Stimulated activated CD8-positive, alpha-beta memory T cell treated with anti-CD3 and anti-CD28 coated beads, Interleukin-7, amount 100 ng/mL, for 48 hours (primary cell): ENCODE results near the gene MYO3B.
"Not testable (repeated sequence)": the region's sequence is repeated elsewhere in the genome, so short reads cannot be mapped to it uniquely, and the experiment has no call there.

ENCODE experiments used
- DNase-seq, 2 donors: peaks; one replicate each; pipeline ENCODE4 v3.0.0-alpha.2; 2020; ENCODE audit warnings: low read depth in 1 of 2; ENCODE audit errors: extremely low read depth in 1 of 2

The MYO3B gene

GRCh38 chr2:170671079-170671478 is 493.1 kb downstream of the MYO3B start:
- DNase-seq: no peak

GRCh38 chr2:170674282-170674681 is 496.3 kb downstream of the MYO3B start:
- DNase-seq: not testable (repeated sequence)

- no peak for DNase-seq
Observed at GRCh38 chr2:170675701-170676100, 497.8 kb downstream of the MYO3B start.

- DNase-seq: no peak
Observed at GRCh38 chr2:170679607-170680079, 501.7 kb downstream of the MYO3B start.

GRCh38 chr2:170680172-170680941 is 502.4 kb downstream of the MYO3B start:
- no peak for DNase-seq

- no peak for DNase-seq
Observed at GRCh38 chr2:170681311-170681710, 503.4 kb downstream of the MYO3B start.

GRCh38 chr2:170685591-170685990 is 507.6 kb downstream of the MYO3B start:
- no peak for DNase-seq

- DNase-seq: no peak
Observed at GRCh38 chr2:170689481-170689880, 511.5 kb downstream of the MYO3B start.

GRCh38 chr2:170690640-170691039 is 512.7 kb downstream of the MYO3B start:
- DNase-seq: no peak

- no peak for DNase-seq
Observed at GRCh38 chr2:170694316-170694715, 516.4 kb downstream of the MYO3B start.

GRCh38 chr2:170695521-170696410 is 517.8 kb downstream of the MYO3B start:
- no peak for DNase-seq

GRCh38 chr2:170696948-170697347 is 519.0 kb downstream of the MYO3B start:
- DNase-seq: no peak

GRCh38 chr2:170701011-170701410 is 523.1 kb downstream of the MYO3B start:
- DNase-seq: no peak

GRCh38 chr2:170703776-170704476 is 526.0 kb downstream of the MYO3B start:
- no peak for DNase-seq
